Nephron progenitor cell (in vitro differentiated cells): ENCODE data around the gene MYCN.

Experiments used
- DNase-seq: peaks from one replicate; pipeline ENCODE4 v3.0.0; 2021
- H3K27ac Mint-ChIP-seq: 2 replicates; pipeline ENCODE4 v1.8.0; 2021; ENCODE audit warnings: mild to moderate bottlenecking, moderate library complexity, mixed read lengths
- H3K27me3 Mint-ChIP-seq: 2 replicates; pipeline ENCODE4 v1.8.0; 2021; ENCODE audit warnings: mild to moderate bottlenecking, low read depth, mixed read lengths; ENCODE audit not compliant: poor library complexity
- H3K36me3 Mint-ChIP-seq: 2 replicates; pipeline ENCODE4 v1.8.0; 2021; ENCODE audit warnings: low read depth, mixed read lengths
- H3K4me1 Mint-ChIP-seq: 2 replicates; pipeline ENCODE4 v1.8.0; 2021; ENCODE audit warnings: mixed read lengths
- H3K4me3 Mint-ChIP-seq: 2 replicates; pipeline ENCODE4 v1.8.0; 2021; ENCODE audit warnings: mild to moderate bottlenecking, moderate library complexity, mixed read lengths
- H3K9me3 Mint-ChIP-seq: 2 replicates; pipeline ENCODE4 v1.8.0; 2021; ENCODE audit warnings: mild to moderate bottlenecking, moderate library complexity, mixed read lengths
- CTCF ChIP-seq: fragments of 200-600 bp; sonication (generic); IDR thresholded peaks from 2 replicates; pipeline ENCODE4 v1.5.0; 2021; ENCODE audit warnings: antibody characterized with exemption

MYCN gene

GRCh38 chr2:15894481-15895144 lies 45.7 kb upstream of the MYCN start:
- peaks cover 36% of the 10 kb centered on the region for H3K9me3 Mint-ChIP-seq
- H3K27me3 Mint-ChIP-seq: no peaks in the 10 kb centered on the region
- no peak for TF ChIP-seq CTCF
- no peak for DNase-seq
- H3K4me3 Mint-ChIP-seq: no peak overlapping the region
- H3K36me3 Mint-ChIP-seq: peaks cover 26% of the 10 kb centered on the region
- no peak overlapping the region for H3K27ac Mint-ChIP-seq
- H3K4me1 Mint-ChIP-seq: peaks cover 64% of the 10 kb centered on the region

- Mint-ChIP-seq H3K27ac (peak overlapping the region; percentile 59), H3K27me3 (no peaks in the 10 kb centered on the region), H3K4me3 (no peak overlapping the region), H3K36me3 (peaks cover 26% of the 10 kb centered on the region), H3K9me3 (peaks cover 47% of the 10 kb centered on the region), H3K4me1 (peaks cover 51% of the 10 kb centered on the region)
- DNase-seq: no peak
- TF ChIP-seq CTCF: no peak
Measured at GRCh38 chr2:15895615-15896469, 44.5 kb upstream of the MYCN start.

- H3K4me1 Mint-ChIP-seq: peaks cover 41% of the 10 kb centered on the region
- H3K4me3 Mint-ChIP-seq: no peak overlapping the region
- no peaks in the 10 kb centered on the region for H3K27me3 Mint-ChIP-seq
- H3K27ac Mint-ChIP-seq: no peak overlapping the region
- no peak for TF ChIP-seq CTCF
- H3K36me3 Mint-ChIP-seq: peaks cover 31% of the 10 kb centered on the region
- DNase-seq: no peak
- H3K9me3 Mint-ChIP-seq: peaks cover 54% of the 10 kb centered on the region
Measured at GRCh38 chr2:15896859-15897258, 43.5 kb upstream of the MYCN start.

GRCh38 chr2:15897431-15898098 lies 42.8 kb upstream of the MYCN start:
- no peak for TF ChIP-seq CTCF
- peaks cover 31% of the 10 kb centered on the region for H3K36me3 Mint-ChIP-seq
- no peaks in the 10 kb centered on the region for H3K27me3 Mint-ChIP-seq

GRCh38 chr2:15899327-15899612 lies 41.1 kb upstream of the MYCN start:
- peaks cover 58% of the 10 kb centered on the region for H3K9me3 Mint-ChIP-seq
- no peaks in the 10 kb centered on the region for H3K27me3 Mint-ChIP-seq
- TF ChIP-seq CTCF: no peak
- no peak overlapping the region for H3K27ac Mint-ChIP-seq
- H3K36me3 Mint-ChIP-seq: peaks cover 31% of the 10 kb centered on the region
- no peak overlapping the region for H3K4me3 Mint-ChIP-seq
- H3K4me1 Mint-ChIP-seq: peaks cover 20% of the 10 kb centered on the region
- no peak for DNase-seq

More at GRCh38 chr2:15897431-15898098, 42.8 kb upstream of the MYCN start:
- Mint-ChIP-seq H3K9me3 (peaks cover 54% of the 10 kb centered on the region), H3K4me1 (peaks cover 34% of the 10 kb centered on the region), H3K27ac (peak overlapping the region; percentile 55), H3K4me3 (no peak overlapping the region)
- no peak for DNase-seq
